Lower leg skin (tissue), 3 donors: ENCODE results near the gene UNC119.

Source experiments
- POLR2A ChIP-seq, 2 donors: fragments of 450-650 bp; IDR thresholded peaks; one replicate each; pipeline ENCODE4 v1.6.1; 2016 to 2017; ENCODE audit warnings: antibody characterized with exemption in 2 of 2, mild to moderate bottlenecking in 1 of 2, moderate library complexity in 1 of 2
- TF ChIP-seq, protein P1 (sequence below), 3 donors: fragments of 450-650 bp; IDR thresholded peaks; one replicate each; pipeline ENCODE4 v1.5.1; 2016; ENCODE audit warnings: antibody characterized with exemption in 3 of 3, mild to moderate bottlenecking in 3 of 3, moderate library complexity in 2 of 3

DNA sequence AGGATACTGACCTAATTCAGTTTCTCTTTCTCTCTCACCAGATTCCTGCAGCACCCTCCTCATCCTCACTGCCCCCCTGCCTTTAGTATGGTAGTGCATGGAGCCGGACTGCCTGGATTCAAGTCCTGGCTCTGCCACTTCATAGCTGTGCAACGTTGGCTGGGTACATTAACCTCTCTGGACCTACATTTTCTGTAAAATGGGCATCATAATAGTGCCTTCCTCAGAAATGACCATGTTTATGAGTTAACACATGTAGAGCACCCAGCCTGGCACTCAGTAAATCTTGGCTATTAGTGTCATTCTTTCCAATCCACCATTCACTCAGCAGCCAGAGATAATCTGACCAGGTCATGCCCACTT is 7.3 kb downstream of the UNC119 start:
- TF ChIP-seq, protein P1, sequence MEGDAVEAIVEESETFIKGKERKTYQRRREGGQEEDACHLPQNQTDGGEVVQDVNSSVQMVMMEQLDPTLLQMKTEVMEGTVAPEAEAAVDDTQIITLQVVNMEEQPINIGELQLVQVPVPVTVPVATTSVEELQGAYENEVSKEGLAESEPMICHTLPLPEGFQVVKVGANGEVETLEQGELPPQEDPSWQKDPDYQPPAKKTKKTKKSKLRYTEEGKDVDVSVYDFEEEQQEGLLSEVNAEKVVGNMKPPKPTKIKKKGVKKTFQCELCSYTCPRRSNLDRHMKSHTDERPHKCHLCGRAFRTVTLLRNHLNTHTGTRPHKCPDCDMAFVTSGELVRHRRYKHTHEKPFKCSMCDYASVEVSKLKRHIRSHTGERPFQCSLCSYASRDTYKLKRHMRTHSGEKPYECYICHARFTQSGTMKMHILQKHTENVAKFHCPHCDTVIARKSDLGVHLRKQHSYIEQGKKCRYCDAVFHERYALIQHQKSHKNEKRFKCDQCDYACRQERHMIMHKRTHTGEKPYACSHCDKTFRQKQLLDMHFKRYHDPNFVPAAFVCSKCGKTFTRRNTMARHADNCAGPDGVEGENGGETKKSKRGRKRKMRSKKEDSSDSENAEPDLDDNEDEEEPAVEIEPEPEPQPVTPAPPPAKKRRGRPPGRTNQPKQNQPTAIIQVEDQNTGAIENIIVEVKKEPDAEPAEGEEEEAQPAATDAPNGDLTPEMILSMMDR (IDR thresholded peaks at IDR 0.05): no peak
- no peak for TF ChIP-seq POLR2A (IDR thresholded peaks at IDR 0.05)
